Coronary artery (tissue), 2 donors: Measurements from ENCODE around the gene MST1.

Experiments used
- DNase-seq: peaks from one replicate; pipeline ENCODE4 v3.0.0-alpha.2; 2017; ENCODE audit warnings: low spot score
- H3K27ac ChIP-seq, 2 donors: fragments of 200-600 bp; sonication (generic); one replicate each; pipeline ENCODE4 v1.5.1; 2016 to 2019
- H3K4me3 ChIP-seq: fragments of 200-600 bp; sonication (generic); 2 replicates; pipeline ENCODE4 v1.5.1; 2016; ENCODE audit warnings: mild to moderate bottlenecking, moderate library complexity
- TF ChIP-seq, protein P1 (sequence below): fragments of 200-600 bp; sonication (generic); IDR thresholded peaks from one replicate; pipeline ENCODE4 v1.5.1; 2019; ENCODE audit warnings: antibody characterized with exemption

The MST1 gene

DNA sequence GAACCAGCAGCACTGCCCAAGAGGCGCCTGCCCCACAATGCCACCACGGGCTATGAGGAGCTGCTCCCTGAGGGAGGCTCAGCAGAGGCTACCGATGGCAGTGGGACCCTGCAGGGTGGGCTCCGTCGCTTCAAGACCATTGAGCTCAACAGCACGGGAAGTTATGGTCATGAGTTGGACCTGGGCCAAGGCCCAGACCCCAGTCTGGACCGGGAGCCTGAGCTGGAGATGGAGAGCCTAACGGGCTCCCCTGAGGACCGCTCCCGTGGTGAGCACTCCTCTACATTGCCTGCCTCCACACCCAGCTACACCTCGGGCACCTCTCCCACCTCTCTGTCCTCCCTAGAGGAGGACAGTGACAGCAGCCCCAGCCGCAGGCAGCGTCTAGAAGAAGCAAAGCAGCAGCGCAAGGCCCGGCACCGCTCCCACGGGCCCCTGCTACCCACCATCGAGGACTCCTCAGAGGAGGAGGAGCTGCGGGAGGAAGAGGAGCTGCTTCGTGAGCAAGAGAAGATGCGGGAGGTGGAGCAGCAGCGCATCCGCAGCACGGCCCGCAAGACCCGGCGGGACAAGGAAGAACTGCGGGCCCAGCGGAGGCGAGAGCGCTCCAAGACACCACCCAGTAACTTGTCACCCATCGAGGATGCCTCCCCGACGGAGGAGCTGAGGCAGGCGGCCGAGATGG is 36.9 kb downstream of the MST1 start:
- DNase-seq = no peak
- TF ChIP-seq, protein P1, sequence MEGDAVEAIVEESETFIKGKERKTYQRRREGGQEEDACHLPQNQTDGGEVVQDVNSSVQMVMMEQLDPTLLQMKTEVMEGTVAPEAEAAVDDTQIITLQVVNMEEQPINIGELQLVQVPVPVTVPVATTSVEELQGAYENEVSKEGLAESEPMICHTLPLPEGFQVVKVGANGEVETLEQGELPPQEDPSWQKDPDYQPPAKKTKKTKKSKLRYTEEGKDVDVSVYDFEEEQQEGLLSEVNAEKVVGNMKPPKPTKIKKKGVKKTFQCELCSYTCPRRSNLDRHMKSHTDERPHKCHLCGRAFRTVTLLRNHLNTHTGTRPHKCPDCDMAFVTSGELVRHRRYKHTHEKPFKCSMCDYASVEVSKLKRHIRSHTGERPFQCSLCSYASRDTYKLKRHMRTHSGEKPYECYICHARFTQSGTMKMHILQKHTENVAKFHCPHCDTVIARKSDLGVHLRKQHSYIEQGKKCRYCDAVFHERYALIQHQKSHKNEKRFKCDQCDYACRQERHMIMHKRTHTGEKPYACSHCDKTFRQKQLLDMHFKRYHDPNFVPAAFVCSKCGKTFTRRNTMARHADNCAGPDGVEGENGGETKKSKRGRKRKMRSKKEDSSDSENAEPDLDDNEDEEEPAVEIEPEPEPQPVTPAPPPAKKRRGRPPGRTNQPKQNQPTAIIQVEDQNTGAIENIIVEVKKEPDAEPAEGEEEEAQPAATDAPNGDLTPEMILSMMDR = no peak
- H3K4me3 ChIP-seq = no peak overlapping the region
- H3K27ac ChIP-seq = no peak overlapping the region

DNA sequence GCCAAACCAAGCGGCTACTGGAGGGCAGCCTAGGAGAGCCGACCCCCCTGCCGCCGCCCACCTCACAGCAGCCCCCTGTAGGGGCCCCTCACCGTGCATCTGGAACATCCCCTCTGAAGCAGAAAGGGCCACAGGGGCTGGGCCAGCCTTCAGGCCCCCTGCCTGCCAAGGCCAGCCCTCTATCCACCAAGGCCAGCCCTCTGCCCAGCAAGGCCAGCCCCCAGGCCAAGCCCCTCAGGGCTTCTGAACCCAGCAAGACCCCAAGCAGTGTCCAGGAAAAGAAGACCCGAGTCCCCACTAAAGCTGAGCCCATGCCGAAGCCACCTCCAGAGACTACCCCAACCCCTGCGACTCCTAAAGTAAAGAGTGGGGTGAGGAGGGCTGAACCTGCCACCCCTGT is 38.6 kb downstream of the MST1 start:
- TF ChIP-seq, protein P1 = no peak
- Histone ChIP-seq H3K27ac (no peak overlapping the region), H3K4me3 (no peak overlapping the region)
- no peak for DNase-seq

DNA sequence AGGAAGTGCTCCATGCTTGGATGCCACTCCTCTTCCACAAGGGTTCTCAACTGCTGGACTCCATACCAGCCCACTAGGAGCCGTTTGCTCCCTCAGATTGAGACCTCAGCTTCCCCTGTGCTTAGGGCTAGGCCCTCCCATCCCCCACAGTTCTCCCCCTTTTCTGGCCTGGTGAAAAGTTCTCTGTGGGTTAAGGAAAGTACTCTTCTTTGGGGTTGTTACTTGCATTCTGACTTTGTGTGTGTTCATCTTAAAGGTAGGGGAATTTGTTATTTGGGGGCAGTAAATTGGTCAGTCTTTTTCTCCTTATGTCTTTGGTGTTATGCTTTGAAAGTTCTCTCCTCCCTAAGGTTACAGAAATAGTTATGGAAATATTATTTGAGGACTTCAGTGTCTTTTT is 39.1 kb downstream of the MST1 start:
- DNase-seq = no peak
- Histone ChIP-seq H3K27ac (no peak overlapping the region), H3K4me3 (no peak overlapping the region)
- TF ChIP-seq, protein P1 = no peak

DNA sequence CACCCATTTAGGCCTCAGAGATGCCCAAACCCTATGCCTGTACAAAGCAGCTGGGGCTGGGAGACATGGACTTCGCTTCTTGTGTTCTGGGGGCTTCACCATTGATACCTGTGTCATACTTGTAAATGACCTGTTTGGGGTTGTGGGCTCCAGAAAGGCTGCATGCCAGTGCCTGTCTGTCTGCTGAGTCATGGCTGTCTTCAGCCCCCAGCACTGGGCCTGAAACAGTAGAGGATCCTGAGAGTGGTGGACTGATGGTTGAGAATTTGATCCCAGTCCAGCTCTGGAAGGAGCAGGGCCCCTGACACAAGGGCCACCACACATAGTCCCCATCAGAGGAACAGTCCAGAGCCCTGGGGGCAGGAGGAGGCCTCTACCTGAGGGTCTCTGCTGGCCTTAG is 39.7 kb downstream of the MST1 start:
- Histone ChIP-seq H3K27ac (no peak overlapping the region), H3K4me3 (no peak overlapping the region)
- TF ChIP-seq, protein P1 = no peak
- DNase-seq = no peak

DNA sequence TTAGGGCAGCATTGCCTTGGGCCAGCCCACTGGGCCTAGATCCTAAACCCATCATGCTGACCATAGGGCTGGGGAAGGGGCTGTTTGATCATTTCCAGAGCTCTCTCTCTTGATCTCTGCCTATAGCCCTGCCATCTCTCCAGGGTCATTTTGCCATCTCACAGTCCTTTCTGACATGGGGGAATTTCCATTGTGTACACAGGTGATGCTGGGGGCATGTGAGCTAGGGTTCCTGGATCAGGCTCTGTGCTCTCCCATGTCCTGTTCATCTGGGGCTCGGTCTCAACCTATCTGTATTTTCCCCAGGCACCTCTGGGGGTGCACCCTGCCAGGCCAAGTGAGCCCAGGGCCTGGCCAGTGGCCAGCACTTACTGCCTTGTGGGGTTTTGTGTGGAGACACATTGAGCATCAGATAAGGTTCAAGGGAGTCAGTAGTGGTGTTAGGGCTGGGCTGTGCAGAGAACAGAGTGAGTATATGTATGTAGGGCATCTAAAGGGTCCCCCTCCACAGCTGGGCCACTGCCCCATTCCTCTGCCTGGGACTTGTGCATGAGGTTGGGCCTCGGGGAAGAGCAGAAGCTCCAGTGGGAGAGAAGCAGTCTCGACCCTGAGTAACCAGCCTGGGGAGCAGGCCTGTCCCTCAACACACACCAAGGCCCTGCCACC is 40.8 kb downstream of the MST1 start:
- DNase-seq = no peak
- Histone ChIP-seq H3K27ac (no peak overlapping the region), H3K4me3 (no peak overlapping the region)
- TF ChIP-seq, protein P1 = no peak

DNA sequence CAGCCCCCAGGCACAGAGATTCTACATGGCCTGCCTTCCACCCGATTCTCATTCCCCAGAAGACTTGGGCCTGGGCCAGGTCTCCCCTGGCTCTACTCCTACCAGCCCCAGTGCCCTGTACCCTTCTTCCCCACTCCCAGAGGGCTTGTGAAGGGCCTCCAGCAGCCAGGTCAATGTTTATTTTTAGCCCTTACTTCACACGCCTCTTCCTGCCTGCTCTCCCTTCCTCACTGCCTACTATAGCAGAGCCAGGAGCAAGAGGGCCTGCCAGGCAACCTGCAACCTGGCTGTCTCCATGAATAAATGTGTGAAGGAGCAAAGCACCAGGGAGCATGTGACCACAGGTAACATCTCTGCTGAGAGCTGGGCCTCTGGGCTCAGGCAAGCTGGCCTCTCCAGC is 41.5 kb downstream of the MST1 start:
- no peak for DNase-seq
- no peak overlapping the region for H3K27ac ChIP-seq
- TF ChIP-seq, protein P1 = no peak
- no peak overlapping the region for H3K4me3 ChIP-seq

DNA sequence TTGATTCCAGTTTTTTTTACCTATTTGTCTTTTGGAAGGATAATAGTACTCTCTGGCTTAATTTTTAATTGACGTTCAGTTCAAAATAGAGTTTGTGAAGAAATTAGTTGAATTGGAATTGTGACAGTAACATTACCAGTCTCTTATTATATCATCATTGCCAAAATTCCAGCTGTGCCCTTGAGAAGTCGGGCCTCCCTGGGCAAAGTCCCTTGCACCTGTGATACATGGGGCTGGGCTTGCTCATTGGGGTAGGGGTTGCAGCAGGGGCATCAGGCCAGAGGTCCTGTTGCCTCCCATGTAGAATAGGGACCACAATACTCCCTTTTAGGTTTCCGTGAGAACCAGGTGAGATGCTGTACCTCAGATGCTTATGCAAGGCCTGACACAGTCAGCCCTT is 43.0 kb downstream of the MST1 start:
- no peak overlapping the region for H3K27ac ChIP-seq
- no peak overlapping the region for H3K4me3 ChIP-seq
- TF ChIP-seq, protein P1 = no peak
- no peak for DNase-seq
